Kidney (tissue), 14 donors: ENCODE measurements around the gene HEMGN. TPM values are rescaled to one million over a fixed set of nuclear protein-coding genes. Genes with fewer than 3 reads are reported as not detected.

Source experiments
- DNase-seq, 5 donors: peaks; one replicate each; pipeline ENCODE4 v3.0.0-alpha.2; 2013 to 2020
- FAIRE-seq: peaks from 2 replicates; lab custom pipeline; 2012; peaks lifted over from hg19 to GRCh38; lab: Jason Lieb, UNC
- H3K27ac ChIP-seq, 2 donors: one replicate each; pipeline ENCODE4 v1.7.0; 2013; ENCODE audit warnings: low read depth in 2 of 2, low read length in 2 of 2, inconsistent platforms in 1 of 2
- H3K27me3 ChIP-seq: one replicate; pipeline ENCODE4 v1.7.1; 2013; ENCODE audit warnings: low read length, inconsistent platforms; ENCODE audit not compliant: control insufficient read depth, insufficient read depth
- H3K36me3 ChIP-seq, 3 donors: one replicate each; pipeline versions ENCODE4 v1.7.0 to v1.7.1; 2013; ENCODE audit warnings: low read length in 3 of 3, control low read depth in 1 of 3, inconsistent platforms in 1 of 3; ENCODE audit not compliant: insufficient read depth in 3 of 3, control insufficient read depth in 2 of 3
- H3K4me1 ChIP-seq, 3 donors: one replicate each; pipeline versions ENCODE4 v1.7.0 to v1.7.1; 2013; ENCODE audit warnings: low read length in 3 of 3, inconsistent platforms in 1 of 3, low read depth in 1 of 3; ENCODE audit not compliant: control insufficient read depth in 2 of 3, insufficient read depth in 2 of 3
- H3K4me3 ChIP-seq, 3 donors: one replicate each; pipeline versions ENCODE4 v1.7.0 to v1.8.1; 2013; ENCODE audit warnings: low read length in 3 of 3, control low read depth in 1 of 3, inconsistent platforms in 1 of 3
- H3K9ac ChIP-seq, 3 donors: one replicate each; pipeline versions ENCODE4 v1.7.0 to v1.7.1; 2013; ENCODE audit warnings: low read length in 3 of 3, control low read depth in 1 of 3, inconsistent platforms in 1 of 3
- H3K9me3 ChIP-seq, 3 donors: one replicate each; pipeline versions ENCODE4 v1.7.0 to v1.7.1; 2013; ENCODE audit warnings: low read length in 3 of 3, control low read depth in 1 of 3, inconsistent platforms in 1 of 3; ENCODE audit not compliant: control insufficient read depth in 2 of 3, insufficient read depth in 1 of 3
- CTCF ChIP-seq: IDR thresholded peaks from 3 replicates; pipeline ENCODE4 v1.5.1; 2012; ENCODE audit warnings: mild to moderate bottlenecking, moderate library complexity, borderline replicate concordance; ENCODE audit not compliant: insufficient read depth; ENCODE audit errors: extremely low read depth
- intact Hi-C: fragments of 100-400 bp; cut with DNase I; formaldehyde crosslinking; loops from one replicate; pipeline ENCODE4 v1.11.1; 2022
- polyA plus RNA-seq: library from polyadenylated mRNA; stranded (reverse); fragments of 350-450 nt; fragmentation: Illumina TruSeq; extraction: RNeasy Lipid Tissue Mini Kit (QIAGEN cat#74804); gene quantifications from one replicate; pipeline ENCODE4 v1.2.3, GENCODE V29; 2014; ENCODE audit warnings: low read depth, low replicate concordance; ENCODE audit not compliant: insufficient read depth
- total RNA-seq: library from RNA; stranded (reverse); fragmentation: NEBNext Ultra II Directional; extraction: Animal tissue kit (Norgen Biotek cat#: 25700); gene quantifications from one replicate; pipeline ENCODE4 v1.2.1, GENCODE V29; 2021
- donor health status: control.
- donor health status: control.
- donor health status: control.
- donor health status: control.
- donor health status: control.
- donor health status: DM: yes; HTN: yes; CAD: no.
- donor health status: Normal renal cell carcinoma (clear cell type).

HEMGN gene
- total and polyA plus RNA-seq, 2 donors from 2014 or later, result 0.16 TPM; not detected in 1

GRCh38 chr9:97923529-97924108, 14.4 kb downstream of the HEMGN start:
- intact Hi-C loops, result loop anchor here (10.0 kb wide), 1 partner anchor 111 kb away; no protein-coding TSS in a partner anchor
- H3K4me1 ChIP-seq, result peaks cover 0 to 3% (median 2%) of the 10 kb centered on the region in 3 donors
- H3K4me3 ChIP-seq, result peak overlapping the region; percentile 34 to 95 (median 47)
- H3K27ac ChIP-seq, result peak overlapping the region in 1 of 2 donors; percentile 100
- no peaks in the 10 kb centered on the region for H3K36me3 ChIP-seq
- DNase-seq, result peak in 4 of 5 donors; percentile 62 to 92 (median 84)
- H3K9ac ChIP-seq, result no peak overlapping the region
- H3K27me3 ChIP-seq, result peaks cover 3% of the 10 kb centered on the region
- TF ChIP-seq CTCF, result peak; percentile 74
- no peaks in the 10 kb centered on the region for H3K9me3 ChIP-seq
- FAIRE-seq, result no peak

DNA sequence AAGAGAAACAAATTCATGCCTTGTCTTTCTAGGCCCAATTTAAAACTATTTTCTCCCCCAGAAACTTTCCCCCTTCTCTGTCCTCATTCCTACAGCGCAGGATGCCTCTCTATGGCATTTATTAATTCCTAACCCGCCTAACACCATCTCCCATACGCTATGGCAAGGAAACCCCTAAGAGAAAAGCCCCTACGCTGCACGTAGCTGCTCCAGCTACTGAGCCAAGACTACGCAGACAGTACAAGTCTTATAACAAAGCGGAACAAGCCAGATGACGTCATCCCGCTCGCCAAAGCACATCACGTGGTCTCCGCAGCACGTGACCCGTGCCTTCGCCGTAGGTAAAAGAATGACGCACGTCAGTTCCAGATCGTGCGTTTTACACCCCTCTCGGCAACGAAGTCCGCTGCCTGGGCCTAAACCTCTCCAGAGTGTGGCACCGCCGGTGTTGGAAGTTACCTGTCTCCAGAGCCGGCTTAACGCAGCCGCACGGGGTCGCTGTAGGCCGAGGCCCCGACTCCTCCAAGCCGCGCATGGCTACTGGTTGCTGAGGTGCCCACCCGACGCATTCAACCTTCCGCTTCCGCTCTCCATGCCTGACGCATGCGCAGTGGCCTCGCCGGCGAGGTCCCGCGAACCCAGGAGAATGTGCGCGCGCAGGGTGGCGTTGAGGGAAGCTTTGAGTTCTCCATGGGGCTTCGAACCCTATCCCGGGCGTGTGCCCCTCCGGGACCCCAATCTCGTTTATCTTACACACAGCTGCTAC, 15.8 kb downstream of the HEMGN start, which contains the start of gene TRMO:
Gene TRMO, minus strand, starts transcription at position 542 of the 766 bp plus-strand sequence. Its CDS starts 7 bp downstream, at position 535.
- FAIRE-seq (no peak), DNase-seq (peak; percentile 98 to 99 (median 99))
- intact Hi-C loops, result loop anchor here (10.0 kb wide), 1 partner anchor 113 kb away; no protein-coding TSS in a partner anchor
- Histone ChIP-seq H3K4me1 (peaks cover 0 to 3% (median 2%) of the 10 kb centered on the region in 3 donors), H3K4me3 (peak within 1 kb of the TSS; percentile 86 to 97 (median 95)), H3K36me3 (no peaks in the 10 kb centered on the region), H3K9ac (peak within 1 kb of the TSS; percentile 90 to 99 (median 98)), H3K27me3 (peaks cover 3% of the 10 kb centered on the region), H3K9me3 (no peaks in the 10 kb centered on the region), H3K27ac (peak within 1 kb of the TSS; percentile 100)
- peak; percentile 66 for TF ChIP-seq CTCF

DNA sequence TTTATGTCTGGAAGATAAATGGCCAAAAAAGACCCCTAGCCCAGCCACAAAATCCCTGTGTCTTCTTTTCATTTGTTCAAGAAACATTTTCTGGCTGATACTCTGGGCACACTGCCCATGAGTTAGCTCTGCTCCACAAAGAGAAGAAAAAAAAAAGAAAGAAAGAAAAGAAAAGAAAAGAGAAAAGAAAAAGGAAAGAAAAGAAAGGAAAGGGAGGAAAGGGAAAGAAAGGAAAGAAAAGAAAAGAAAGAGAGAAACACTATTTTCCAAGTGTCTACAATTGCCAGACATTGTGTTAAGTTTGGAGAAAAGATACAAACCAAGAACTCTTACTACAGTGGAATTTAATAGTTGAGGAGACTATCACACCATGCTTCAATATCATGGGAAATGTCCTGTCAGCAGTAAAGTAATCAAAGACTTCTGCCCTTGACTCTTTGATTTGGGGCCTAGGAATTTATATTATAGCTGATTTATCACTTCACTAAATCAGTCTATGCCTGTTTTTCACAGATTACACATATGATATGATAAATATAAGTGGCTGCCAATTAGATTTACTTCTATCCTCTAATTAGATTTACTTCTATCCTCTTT, 18.7 kb downstream of the HEMGN start:
- Histone ChIP-seq H3K27ac (no peak overlapping the region), H3K4me3 (no peak overlapping the region), H3K9me3 (no peaks in the 10 kb centered on the region), H3K27me3 (no peaks in the 10 kb centered on the region), H3K9ac (no peak overlapping the region), H3K36me3 (peaks cover 0 to 15% (median 3%) of the 10 kb centered on the region in 3 donors), H3K4me1 (peaks cover 0 to 3% (median 2%) of the 10 kb centered on the region in 3 donors)
- TF ChIP-seq CTCF, result no peak
- intact Hi-C loops, result no loop called here
- no peak for FAIRE-seq
- DNase-seq, result no peak
